CD1c-positive myeloid dendritic cell (primary cell): ENCODE data around the gene CALHM5.
A peak's percentile ranks its signal among the peaks of the same experiment; 100 is the strongest.
"Not testable (repeated sequence)": the region's sequence is repeated elsewhere in the genome, so short reads cannot be mapped to it uniquely, and the experiment has no call there.

ENCODE experiments used
- DNase-seq: peaks from one replicate; pipeline ENCODE4 v3.0.0-alpha.2; 2016; ENCODE audit errors: extremely low spot score

Gene CALHM5

DNA sequence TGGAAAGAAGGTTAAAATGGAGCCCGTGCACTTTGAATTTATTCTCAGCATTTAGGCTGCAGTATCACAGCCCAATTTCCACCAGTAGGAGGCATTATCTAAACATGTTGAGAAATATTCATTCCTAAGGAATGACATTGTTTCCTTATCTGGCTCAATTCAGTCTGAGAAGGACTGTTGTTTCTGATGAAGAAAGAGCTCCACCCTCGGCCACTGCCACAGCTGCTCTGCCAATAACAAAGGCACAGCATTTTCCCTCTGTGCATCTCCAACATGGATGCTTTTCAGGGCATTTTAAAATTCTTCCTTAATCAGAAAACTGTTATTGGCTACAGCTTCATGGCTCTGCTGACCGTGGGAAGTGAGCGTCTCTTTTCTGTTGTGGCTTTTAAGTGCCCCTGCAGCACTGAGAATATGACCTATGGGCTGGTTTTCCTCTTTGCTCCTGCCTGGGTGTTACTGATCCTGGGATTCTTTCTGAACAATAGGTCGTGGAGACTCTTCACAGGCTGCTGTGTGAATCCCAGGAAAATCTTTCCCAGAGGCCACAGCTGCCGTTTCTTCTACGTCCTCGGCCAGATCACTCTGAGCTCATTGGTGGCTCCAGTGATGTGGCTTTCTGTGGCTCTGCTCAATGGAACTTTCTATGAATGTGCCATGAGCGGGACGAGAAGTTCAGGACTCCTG, at the start of gene CALHM5:
CALHM5 (plus strand) TSS at position 216 of the 687 bp plus-strand sequence; CDS start at position 274, 58 bp downstream.
- DNase-seq: no peak

DNA sequence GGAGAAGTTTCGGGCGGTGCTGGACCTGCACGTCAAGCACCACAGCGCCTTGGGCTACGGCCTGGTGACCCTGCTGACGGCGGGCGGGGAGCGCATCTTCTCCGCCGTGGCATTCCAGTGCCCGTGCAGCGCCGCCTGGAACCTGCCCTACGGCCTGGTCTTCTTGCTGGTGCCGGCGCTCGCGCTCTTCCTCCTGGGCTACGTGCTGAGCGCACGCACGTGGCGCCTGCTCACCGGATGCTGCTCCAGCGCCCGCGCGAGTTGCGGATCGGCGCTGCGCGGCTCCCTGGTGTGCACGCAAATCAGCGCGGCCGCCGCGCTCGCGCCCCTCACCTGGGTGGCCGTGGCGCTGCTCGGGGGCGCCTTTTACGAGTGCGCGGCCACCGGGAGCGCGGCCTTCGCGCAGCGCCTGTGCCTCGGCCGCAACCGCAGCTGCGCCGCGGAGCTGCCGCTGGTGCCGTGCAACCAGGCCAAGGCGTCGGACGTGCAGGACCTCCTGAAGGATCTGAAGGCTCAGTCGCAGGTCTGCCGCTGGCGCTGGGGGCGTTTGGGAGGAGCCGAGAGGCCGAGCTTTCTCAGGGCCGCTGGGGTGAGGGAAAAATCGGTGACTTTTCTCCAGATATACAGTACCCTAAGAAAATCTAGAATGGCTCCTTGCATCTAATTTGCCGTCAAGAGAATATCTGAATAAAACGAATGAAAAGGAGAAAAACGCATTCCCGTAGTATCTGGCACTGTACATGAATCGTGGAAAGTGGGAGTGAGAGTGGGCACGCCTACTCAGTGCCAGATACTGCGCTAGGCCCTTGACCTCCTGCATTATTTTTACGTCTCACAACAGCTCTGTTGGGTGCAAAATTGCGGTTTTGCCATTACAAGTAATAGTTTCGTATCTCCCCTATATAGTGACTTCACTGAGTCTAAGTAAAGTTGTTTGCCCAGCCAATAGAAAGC, 49.2 kb upstream of the CALHM5 start:
- DNase-seq: peak; percentile 73

DNA sequence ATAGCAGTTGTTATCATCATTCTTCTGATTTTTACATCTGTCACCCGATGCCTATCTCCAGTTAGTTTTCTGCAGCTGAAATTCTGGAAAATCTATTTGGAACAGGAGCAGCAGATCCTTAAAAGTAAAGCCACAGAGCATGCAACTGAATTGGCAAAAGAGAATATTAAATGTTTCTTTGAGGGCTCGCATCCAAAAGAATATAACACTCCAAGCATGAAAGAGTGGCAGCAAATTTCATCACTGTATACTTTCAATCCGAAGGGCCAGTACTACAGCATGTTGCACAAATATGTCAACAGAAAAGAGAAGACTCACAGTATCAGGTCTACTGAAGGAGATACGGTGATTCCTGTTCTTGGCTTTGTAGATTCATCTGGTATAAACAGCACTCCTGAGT, 48.1 kb upstream of the CALHM5 start:
- DNase-seq: no peak

DNA sequence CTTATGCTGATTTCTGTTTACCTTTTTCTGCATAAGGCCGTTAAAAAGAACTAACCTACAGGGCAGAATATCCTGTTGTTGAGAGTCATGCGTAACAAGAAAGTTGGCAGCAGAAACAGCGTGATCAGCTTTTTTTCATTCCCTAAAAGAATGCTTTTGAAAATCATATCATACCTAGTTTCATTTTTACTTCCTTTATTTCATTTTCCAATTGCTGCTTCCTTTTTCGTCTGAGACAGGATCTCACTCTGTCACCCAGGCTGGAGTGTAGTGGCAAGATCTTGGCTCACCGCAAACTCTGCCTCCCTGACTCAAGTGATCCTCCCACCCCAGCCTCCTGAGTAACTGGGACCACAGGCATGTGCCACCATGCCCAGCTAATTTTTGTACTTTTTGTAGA, 46.2 kb upstream of the CALHM5 start:
- DNase-seq: peak; percentile 90

- no peak for DNase-seq
These were observed 44.3 kb upstream of the CALHM5 start for GRCh38 chr6:116467096-116467495.

DNA sequence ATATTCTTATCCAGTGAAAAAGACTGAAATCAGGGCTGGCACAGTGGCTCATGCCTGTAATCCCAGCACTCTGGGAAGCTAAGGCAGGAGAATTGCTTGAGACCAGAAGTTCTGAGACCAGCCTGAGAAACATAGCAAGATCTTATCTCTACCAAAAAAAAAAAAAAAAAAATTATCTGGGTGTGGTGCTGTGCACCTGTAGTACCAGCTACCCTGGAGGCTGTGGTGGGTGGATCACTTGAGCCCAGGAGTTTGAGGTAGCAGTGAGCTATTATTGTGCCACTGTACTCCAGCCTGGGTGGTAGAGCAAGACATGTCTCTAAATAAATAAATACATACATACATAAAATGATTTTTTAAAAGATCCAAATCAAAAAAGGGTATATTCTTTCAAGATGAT, 43.9 kb upstream of the CALHM5 start:
- DNase-seq: no peak

- no peak for DNase-seq
These were observed 43.1 kb upstream of the CALHM5 start for GRCh38 chr6:116468293-116468692.

DNA sequence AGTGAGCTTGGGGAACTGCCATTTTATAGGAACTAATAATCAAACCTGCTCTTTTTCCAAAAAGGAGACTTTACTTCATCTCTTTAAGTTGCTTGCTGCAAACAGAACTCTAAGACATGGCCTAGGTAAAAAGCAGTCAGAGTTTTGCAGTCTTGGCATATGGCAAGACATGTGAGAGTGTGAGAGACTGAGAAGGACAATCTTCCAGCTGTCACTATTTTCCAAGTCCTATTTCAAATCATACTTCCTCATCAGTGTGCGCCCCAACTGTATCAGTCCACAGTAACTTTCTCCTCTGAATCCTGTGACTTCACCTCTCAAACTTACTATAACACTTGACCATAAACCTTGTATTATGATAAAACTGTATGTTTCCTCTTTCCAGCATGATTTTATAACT, 39.9 kb upstream of the CALHM5 start:
- DNase-seq: peak; percentile 27

- DNase-seq: no peak
These were observed 38.7 kb upstream of the CALHM5 start for GRCh38 chr6:116472706-116473105.

DNA sequence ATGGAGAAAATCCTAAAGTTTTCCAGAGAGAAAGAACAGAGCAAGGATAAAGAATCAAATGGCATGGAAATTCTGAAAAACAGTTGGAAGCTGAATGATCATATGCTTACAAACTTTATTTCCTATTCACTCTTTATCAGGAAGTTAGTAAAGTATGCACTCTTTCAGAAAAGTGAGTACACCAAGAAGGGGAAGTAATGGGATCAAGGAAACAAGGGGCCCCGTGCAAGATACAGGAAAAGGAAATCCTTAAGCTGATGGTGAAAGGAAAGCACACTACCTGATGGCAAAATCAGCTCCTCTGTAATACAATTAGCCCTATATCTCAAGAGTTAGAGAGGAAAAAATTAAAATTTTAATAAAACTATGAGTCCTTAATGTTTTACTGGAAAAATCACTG, 36.3 kb upstream of the CALHM5 start:
- peak; percentile 65 for DNase-seq

DNA sequence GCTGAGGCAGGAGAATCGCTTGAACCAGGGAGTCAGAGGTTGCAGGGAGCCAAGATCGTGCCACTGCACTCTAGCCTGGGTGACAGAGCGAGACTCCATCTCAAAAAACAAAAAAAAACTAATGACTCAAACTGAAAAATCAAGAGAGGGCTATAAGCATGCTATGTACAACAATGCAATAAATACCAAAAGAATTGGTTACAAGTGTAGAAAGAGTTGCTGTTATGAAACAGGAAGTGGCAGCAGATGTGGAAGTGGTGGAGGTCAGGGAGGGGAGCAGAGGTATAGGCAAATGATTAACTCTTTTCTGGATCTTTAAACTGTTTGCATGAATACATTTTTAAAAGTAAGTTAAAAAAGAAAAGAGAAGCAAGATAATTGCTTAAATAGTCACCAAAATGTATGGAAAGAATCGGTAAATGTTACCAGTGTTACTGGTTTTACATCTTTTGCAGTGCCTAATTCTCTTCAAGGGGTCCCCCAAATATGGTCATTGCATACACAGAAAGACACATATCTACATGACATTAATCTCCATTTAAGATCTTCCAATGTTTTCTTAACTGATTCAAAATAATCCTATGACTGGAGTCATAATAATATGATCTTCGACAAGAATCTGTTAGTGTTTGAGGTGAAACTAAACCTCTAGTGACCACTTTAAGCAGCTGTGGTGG, 35.3 kb upstream of the CALHM5 start:
- peak; percentile 78 for DNase-seq

DNA sequence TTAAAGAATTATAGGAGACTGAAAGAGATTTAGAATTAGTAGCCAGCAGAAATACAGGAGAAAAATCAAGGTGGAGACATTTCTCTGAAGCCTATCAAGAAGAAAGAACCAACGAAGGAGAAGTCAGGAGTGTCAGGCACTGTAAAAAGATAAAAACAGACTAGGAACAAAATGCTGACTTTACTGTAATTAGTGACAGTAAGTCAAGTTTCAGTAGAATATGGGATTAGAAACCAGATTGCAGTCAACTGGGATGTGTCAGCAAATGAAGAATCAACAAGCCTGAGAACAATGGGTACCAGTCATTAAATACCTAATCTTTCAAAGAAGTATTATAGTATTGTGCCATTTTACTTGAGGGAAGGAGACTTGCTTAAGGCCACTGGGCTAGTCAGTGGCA, 28.7 kb upstream of the CALHM5 start:
- no peak for DNase-seq

DNA sequence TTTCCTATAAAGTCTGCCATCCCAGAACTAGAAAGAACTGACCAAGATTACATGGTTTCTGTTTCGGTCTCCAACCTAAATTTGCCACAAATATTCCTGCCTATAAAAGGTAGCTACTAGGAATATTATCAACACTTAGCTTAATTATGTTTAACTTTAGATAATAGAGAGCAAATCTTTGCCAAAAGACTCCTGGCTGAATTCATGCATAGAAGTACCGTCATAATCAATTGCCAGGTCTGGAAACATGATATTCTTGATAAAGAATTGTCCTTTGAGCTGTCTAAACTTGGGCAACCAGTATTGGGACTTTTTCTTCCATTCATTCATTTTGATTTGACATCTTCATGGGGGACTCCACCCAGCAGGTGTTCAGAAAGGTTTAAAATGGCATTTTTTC, 27.8 kb upstream of the CALHM5 start:
- DNase-seq: no peak

- DNase-seq: no peak
These were observed 25.8 kb upstream of the CALHM5 start for GRCh38 chr6:116485559-116486184.

DNA sequence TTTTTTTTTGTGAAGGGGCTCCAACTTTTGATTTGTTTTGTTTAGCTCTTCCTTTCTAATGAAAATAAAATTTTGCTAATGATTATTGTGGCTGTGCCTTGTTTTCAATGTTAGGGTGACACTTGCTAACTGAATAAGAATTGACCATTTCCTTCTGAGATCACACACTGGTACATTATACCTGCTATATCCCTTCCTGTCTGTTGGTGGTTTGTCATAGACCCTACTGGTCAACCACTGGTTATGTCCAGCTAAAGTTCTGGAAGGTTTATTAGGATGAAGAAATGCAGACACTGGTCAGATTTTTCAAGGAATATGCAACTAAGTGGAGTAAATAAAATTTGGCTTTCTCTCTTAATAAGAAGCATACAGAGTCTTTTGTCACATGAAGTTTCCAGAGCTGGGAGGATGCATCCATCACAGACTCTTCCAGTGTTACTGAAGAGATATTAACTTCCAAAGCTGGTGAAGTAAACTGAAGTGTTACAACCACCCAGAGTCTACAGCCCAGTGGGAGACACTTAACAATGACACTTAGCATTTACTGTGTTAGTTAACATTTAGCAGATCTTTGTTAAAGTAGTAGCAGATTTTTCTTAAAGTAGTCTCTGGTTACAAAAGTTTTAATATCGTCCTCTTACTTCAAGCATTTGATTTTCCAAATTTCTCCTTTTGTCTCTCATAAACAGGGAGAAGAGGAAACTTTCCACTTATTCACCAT, 19.7 kb upstream of the CALHM5 start:
- DNase-seq: no peak

GRCh38 chr6:116492331-116493067, 18.9 kb upstream of the CALHM5 start:
- peak; percentile 54 for DNase-seq

DNA sequence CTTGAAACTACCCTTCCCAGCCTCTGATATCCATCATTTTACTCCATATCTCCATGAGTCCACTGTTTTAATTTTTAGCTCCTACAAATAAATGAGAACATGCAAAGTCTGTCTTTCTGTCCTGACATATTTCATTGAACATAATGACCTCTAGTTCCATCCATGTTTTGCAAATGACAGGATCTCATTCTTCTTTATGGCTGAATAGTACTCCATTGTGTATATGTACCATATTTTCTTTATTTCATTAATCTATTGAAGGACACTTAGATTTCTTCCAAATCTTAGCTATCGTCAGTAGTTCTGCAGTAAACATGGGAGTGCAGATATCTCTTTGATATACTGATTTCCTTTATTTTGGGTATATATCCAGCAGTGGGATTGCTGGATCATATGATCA, 16.3 kb upstream of the CALHM5 start:
- DNase-seq: not testable (repeated sequence)

GRCh38 chr6:116497113-116497676, 14.2 kb upstream of the CALHM5 start:
- DNase-seq: no peak

GRCh38 chr6:116500969-116501433, 10.4 kb upstream of the CALHM5 start:
- DNase-seq: peak; percentile 50

GRCh38 chr6:116507324-116507723, 4.1 kb upstream of the CALHM5 start:
- no peak for DNase-seq
